CD4-positive, CD25-positive, alpha-beta regulatory T cell (primary cell): ENCODE measurements around the gene ATP8A1. TPM values are rescaled to one million over a fixed set of nuclear protein-coding genes. Genes with fewer than 3 reads are reported as not detected.

ENCODE experiments used
- ATAC-seq, 2 donors: fragments of 150-1000 bp; cut with Tn5 transposase; one replicate each; pipeline ENCODE4 v1.10.0; 2021; ENCODE audit warnings: low read depth in 2 of 2, moderate number of reproducible peaks in 2 of 2, moderate library complexity in 1 of 2
- DNase-seq, 3 donors: peaks; one replicate each; pipeline versions ENCODE4 v3.0.0 to v3.0.0-alpha.2; 2012 to 2022; ENCODE audit warnings: mixed read lengths in 1 of 3
- H3K27ac ChIP-seq: one replicate; pipeline ENCODE4 v1.7.0; 2013; ENCODE audit warnings: mild to moderate bottlenecking, low read length; ENCODE audit not compliant: insufficient read depth, poor library complexity, severe bottlenecking
- H3K27me3 ChIP-seq: one replicate; pipeline ENCODE4 v1.7.0; 2013; ENCODE audit warnings: low read length; ENCODE audit not compliant: control insufficient read depth, insufficient read depth
- H3K36me3 ChIP-seq: one replicate; pipeline ENCODE4 v1.7.0; 2013; ENCODE audit warnings: mild to moderate bottlenecking, low read length, moderate library complexity; ENCODE audit not compliant: control insufficient read depth, insufficient read depth
- H3K4me1 ChIP-seq: 2 replicates; pipeline ENCODE4 v1.7.0; 2013; ENCODE audit warnings: mild to moderate bottlenecking, low read length; ENCODE audit not compliant: insufficient read depth, control insufficient read depth, poor library complexity, severe bottlenecking
- H3K4me3 ChIP-seq: one replicate; pipeline ENCODE4 v1.7.0; 2013; ENCODE audit warnings: low read depth, mild to moderate bottlenecking, low read length, moderate library complexity
- H3K9me3 ChIP-seq, 2 experiments: 1 replicate in 1 of 2; 2 replicates in 1 of 2; pipeline ENCODE4 v1.7.0; 2013; ENCODE audit warnings: low read length in 2 of 2, mild to moderate bottlenecking in 1 of 2, moderate library complexity in 1 of 2; ENCODE audit not compliant: control insufficient read depth in 2 of 2
- H3K27ac Mint-ChIP-seq, 3 donors: one replicate each; pipeline ENCODE4 v1.8.0; 2020 to 2022; ENCODE audit warnings: mild to moderate bottlenecking in 3 of 3, mixed read lengths in 3 of 3, moderate library complexity in 2 of 3
- H3K27me3 Mint-ChIP-seq: one replicate; pipeline ENCODE4 v1.8.0; 2022; ENCODE audit warnings: mild to moderate bottlenecking, mixed read lengths
- H3K36me3 Mint-ChIP-seq: one replicate; pipeline ENCODE4 v1.8.0; 2020; ENCODE audit warnings: mixed read lengths
- H3K4me1 Mint-ChIP-seq, 4 donors: one replicate each; pipeline ENCODE4 v1.8.0; 2020 to 2022; ENCODE audit warnings: mixed read lengths in 4 of 4, mild to moderate bottlenecking in 1 of 4
- H3K4me3 Mint-ChIP-seq, 4 donors: one replicate each; pipeline ENCODE4 v1.8.0; 2020 to 2022; ENCODE audit warnings: mild to moderate bottlenecking in 4 of 4, mixed read lengths in 4 of 4, moderate library complexity in 3 of 4
- H3K9me3 Mint-ChIP-seq, 7 donors: one replicate each; pipeline ENCODE4 v1.8.0; 2020 to 2022; ENCODE audit warnings: mixed read lengths in 7 of 7, mild to moderate bottlenecking in 3 of 7, moderate library complexity in 2 of 7
- polyA plus RNA-seq, 4 donors: library from polyadenylated mRNA; unstranded; fragments of 300-500 nt; fragmentation: Illumina TruSeq; gene quantifications; one replicate each; pipeline ENCODE4 v1.2.3, GENCODE V29; 2021
- total RNA-seq: library from RNA; stranded (reverse); gene quantifications from one replicate; pipeline ENCODE4 v1.2.3, GENCODE V29; 2022

ATP8A1 gene
- total and polyA plus RNA-seq, 5 donors from 2014 or later = 6.3 to 49.9 (median 8.1) TPM

DNA sequence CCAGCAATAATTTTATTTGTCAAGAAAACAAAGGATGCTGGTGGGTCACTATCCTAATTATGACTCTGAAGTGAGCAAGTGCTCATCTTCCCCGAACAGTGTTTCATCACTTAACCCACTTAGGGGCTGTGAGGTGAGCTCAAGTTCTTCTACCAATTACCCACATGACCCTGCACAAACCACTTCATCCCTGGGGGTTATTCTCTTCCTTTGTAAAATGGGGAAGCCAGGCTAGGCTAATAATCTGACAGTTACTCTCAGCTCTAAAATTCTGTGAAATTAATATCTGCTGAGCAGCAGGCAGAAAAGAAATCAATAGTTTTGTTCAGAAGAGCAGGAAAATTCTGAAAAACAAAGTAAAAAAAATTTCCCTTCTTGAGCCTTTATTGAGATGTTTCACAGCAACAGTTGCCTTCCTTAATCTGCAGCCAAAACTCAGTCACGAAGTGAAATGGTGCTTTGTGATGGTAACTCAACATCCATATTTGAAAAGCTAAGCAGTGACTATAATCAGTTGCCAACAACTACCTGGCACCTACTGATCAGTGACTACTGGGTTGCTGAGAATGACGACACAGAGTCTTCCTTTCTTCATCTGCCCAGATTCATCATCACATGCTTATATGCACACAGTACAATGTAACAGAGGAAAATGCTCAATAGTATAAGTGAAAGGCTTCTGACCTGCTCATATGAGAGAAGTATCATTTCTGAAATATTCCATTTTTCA, 24.1 kb downstream of the ATP8A1 start:
- Mint-ChIP-seq H3K4me1 (peaks cover 35 to 81% (median 76%) of the 10 kb centered on the region in 4 donors), H3K4me3 (no peak overlapping the region), H3K27me3 (no peaks in the 10 kb centered on the region), H3K9me3 (peaks cover 0 to 3% (median 0%) of the 10 kb centered on the region in 7 donors), H3K27ac (no peak overlapping the region), H3K36me3 (peaks cover 7% of the 10 kb centered on the region)
- DNase-seq (no peak), ATAC-seq (no peak)
- H3K4me1 ChIP-seq = peaks cover 25% of the 10 kb centered on the region
- no peak overlapping the region for H3K4me3 ChIP-seq
- no peaks in the 10 kb centered on the region for H3K9me3 ChIP-seq
- H3K27me3 ChIP-seq = no peaks in the 10 kb centered on the region
- no peak overlapping the region for H3K27ac ChIP-seq
- H3K36me3 ChIP-seq = no peaks in the 10 kb centered on the region

DNA sequence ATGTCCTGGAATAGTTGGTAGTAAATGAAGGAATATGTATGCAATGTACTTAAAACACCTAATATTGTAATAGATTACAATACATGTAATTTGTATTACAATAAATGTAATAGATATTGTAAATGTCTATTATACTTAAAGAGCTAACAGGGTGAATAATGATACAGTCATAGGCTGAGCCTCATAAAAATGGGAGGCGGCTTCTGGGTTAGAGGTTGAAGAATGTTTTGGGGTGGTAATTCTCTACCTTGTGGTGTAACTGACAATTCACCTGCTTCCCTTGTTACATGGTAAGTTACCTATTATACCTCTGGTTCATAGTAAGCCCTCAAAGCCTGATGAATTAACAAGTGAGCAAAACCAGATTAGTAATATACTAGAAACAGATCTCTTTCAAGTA, 26.0 kb downstream of the ATP8A1 start:
- no peak overlapping the region for H3K4me3 Mint-ChIP-seq

DNA sequence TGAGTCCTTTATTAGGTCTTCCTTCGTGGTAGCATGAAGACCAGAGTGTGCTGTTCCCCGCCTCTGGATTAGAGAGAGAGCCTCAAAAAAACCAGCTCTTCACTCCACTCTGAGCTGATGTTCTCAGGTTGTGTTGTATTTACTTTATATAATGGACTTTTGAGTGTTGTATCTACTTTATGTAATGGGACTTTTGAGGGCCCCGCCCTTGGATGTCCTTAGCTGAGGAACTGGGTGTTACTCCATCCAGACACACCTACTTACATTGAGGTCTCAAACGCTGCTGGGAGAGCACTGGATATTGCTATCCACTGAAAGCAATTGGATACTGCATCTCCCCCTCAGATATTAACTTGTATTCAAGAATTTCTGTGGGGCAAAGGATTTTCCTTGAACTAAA, 28.2 kb downstream of the ATP8A1 start:
- peak overlapping the region in 3 of 4 donors; percentile 74 to 85 (median 79) for H3K4me3 Mint-ChIP-seq
- H3K27ac Mint-ChIP-seq = peak overlapping the region; percentile 94 to 97 (median 97)
- H3K9me3 Mint-ChIP-seq = peaks cover 0 to 4% (median 0%) of the 10 kb centered on the region in 7 donors
- no peak for DNase-seq
- no peak overlapping the region for H3K4me3 ChIP-seq
- no peaks in the 10 kb centered on the region for H3K36me3 ChIP-seq
- peaks cover 35% of the 10 kb centered on the region for H3K4me1 ChIP-seq
- ATAC-seq = no peak
- H3K27me3 ChIP-seq = no peaks in the 10 kb centered on the region
- no peaks in the 10 kb centered on the region for H3K27me3 Mint-ChIP-seq
- peaks cover 9% of the 10 kb centered on the region for H3K36me3 Mint-ChIP-seq
- H3K27ac ChIP-seq = peak overlapping the region; percentile 70
- no peaks in the 10 kb centered on the region for H3K9me3 ChIP-seq
- H3K4me1 Mint-ChIP-seq = peaks cover 26 to 80% (median 67%) of the 10 kb centered on the region in 4 donors

More for the DNA sequence above, 26.0 kb downstream of the ATP8A1 start:
- H3K27ac Mint-ChIP-seq = peak overlapping the region in 1 of 3 donors; percentile 48
- H3K4me3 ChIP-seq = no peak overlapping the region
- DNase-seq (no peak), ATAC-seq (no peak)
- H3K27me3 Mint-ChIP-seq = no peaks in the 10 kb centered on the region
- H3K4me1 Mint-ChIP-seq = peaks cover 35 to 82% (median 70%) of the 10 kb centered on the region in 4 donors
- no peaks in the 10 kb centered on the region for H3K36me3 ChIP-seq
- no peaks in the 10 kb centered on the region for H3K9me3 ChIP-seq
- peaks cover 0 to 3% (median 0%) of the 10 kb centered on the region in 7 donors for H3K9me3 Mint-ChIP-seq
- H3K4me1 ChIP-seq = peaks cover 35% of the 10 kb centered on the region
- no peak overlapping the region for H3K27ac ChIP-seq
- H3K27me3 ChIP-seq = no peaks in the 10 kb centered on the region
- peaks cover 7% of the 10 kb centered on the region for H3K36me3 Mint-ChIP-seq

DNA sequence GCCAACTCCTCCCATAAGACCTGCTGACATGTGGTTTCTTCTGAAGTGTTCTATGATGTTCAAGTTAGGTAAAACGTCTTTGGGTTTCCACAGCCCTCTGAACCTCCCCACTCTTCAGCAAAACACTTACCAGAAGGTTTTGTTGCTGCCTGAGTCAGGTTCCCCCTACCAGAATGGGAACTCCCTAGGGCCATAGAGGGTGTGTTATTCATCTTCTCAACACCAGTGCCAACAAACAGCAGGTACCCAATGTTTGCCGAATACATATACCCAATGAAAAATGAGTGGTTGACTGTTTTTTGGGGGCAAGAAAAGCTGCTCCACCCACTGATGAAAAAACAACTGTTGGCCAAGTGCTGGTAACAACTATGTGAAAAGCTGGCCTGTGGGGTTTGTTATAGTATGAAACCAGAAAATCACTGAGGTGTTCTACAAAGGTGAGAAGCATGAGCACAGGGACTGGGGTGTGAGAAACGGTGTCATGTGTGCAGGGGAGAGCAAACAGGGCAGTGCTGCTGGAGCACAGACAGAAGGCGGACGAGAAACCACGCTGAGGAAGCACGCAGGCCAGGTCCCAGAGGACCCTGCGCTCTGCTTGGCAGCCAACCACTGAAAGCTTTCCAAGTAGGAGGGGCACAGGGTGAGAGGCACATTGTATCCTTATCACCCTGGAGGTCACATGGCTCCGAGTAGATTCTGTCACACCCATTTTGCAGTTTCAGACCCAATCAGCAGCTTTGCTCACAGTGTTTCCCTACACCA, 28.8 kb downstream of the ATP8A1 start:
- H3K4me3 Mint-ChIP-seq = peak overlapping the region; percentile 24 to 85 (median 76)
- peaks cover 0 to 1% of the 10 kb centered on the region in 2 experiments for H3K9me3 ChIP-seq
- H3K27ac ChIP-seq = peak overlapping the region; percentile 70
- peak; percentile 84 to 85 for ATAC-seq
- H3K36me3 Mint-ChIP-seq = peaks cover 16% of the 10 kb centered on the region
- peak overlapping the region; percentile 94 to 97 (median 97) for H3K27ac Mint-ChIP-seq
- H3K36me3 ChIP-seq = peaks cover 6% of the 10 kb centered on the region
- H3K4me1 Mint-ChIP-seq = peaks cover 19 to 73% (median 63%) of the 10 kb centered on the region in 4 donors
- H3K4me1 ChIP-seq = peaks cover 33% of the 10 kb centered on the region
- peak overlapping the region; percentile 38 for H3K4me3 ChIP-seq
- H3K27me3 Mint-ChIP-seq = no peaks in the 10 kb centered on the region
- no peaks in the 10 kb centered on the region for H3K27me3 ChIP-seq
- H3K9me3 Mint-ChIP-seq = peaks cover 0 to 5% (median 0%) of the 10 kb centered on the region in 7 donors
- DNase-seq = peak; percentile 27 to 78 (median 72)

DNA sequence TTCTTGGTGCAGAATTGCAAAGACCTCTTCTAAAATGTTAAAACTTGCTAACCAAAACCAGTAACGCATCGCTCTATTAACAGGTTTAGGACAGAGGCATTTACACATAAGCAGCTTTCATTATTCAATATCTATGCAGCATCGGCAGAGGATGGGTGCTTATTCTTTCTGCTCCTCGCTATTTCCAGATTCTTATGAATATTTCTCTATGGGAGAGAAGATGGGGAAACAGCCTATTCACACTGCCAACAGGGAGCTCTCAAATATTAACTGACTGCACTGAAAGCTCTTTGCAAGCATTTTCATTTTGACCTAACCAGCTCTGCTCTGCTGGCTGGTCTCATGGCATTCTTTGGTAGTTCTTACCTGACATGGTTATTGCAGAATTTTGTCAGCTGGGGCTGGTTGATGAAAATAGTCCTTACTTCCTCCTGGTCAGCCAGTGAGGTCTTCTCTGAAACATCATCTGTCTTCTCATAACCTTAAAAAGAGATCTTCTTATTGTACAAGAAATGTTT, 30.2 kb downstream of the ATP8A1 start:
- H3K9me3 ChIP-seq = peaks cover 0 to 1% of the 10 kb centered on the region in 2 experiments
- peaks cover 8% of the 10 kb centered on the region for H3K36me3 ChIP-seq
- peaks cover 20% of the 10 kb centered on the region for H3K36me3 Mint-ChIP-seq
- H3K4me3 Mint-ChIP-seq = no peak overlapping the region
- DNase-seq (no peak), ATAC-seq (no peak)
- H3K27ac Mint-ChIP-seq = peak overlapping the region; percentile 34 to 94 (median 68)
- peaks cover 33% of the 10 kb centered on the region for H3K4me1 ChIP-seq
- H3K27ac ChIP-seq = no peak overlapping the region
- H3K9me3 Mint-ChIP-seq = peaks cover 0 to 5% (median 0%) of the 10 kb centered on the region in 7 donors
- H3K4me1 Mint-ChIP-seq = peaks cover 15 to 63% (median 54%) of the 10 kb centered on the region in 4 donors
- H3K4me3 ChIP-seq = no peak overlapping the region
- no peaks in the 10 kb centered on the region for H3K27me3 Mint-ChIP-seq
- no peaks in the 10 kb centered on the region for H3K27me3 ChIP-seq

DNA sequence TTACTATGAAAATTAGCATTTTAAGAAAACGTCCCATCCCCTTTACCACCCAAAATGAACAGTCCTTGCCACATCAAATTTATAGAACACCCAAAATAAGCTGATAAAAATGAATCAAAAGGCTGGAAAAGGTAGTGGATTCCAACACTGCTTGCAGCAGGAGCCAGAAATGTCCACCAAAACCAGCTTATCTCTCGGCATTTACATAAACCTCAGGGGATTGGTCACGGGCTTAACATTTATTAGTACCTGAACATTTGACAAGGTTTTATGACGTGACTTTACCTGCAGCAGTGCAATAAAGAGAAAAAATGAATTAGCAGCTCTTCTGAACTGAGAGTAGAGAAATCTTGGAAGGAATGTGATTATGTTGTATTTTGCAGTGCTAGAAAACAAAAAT, 31.6 kb downstream of the ATP8A1 start:
- no peak for ATAC-seq
- DNase-seq = no peak
- peaks cover 0 to 1% of the 10 kb centered on the region in 2 experiments for H3K9me3 ChIP-seq
- H3K27me3 ChIP-seq = no peaks in the 10 kb centered on the region
- no peak overlapping the region for H3K4me3 ChIP-seq
- Mint-ChIP-seq H3K36me3 (peaks cover 24% of the 10 kb centered on the region), H3K9me3 (peaks cover 0 to 3% (median 0%) of the 10 kb centered on the region in 7 donors), H3K4me1 (peaks cover 18 to 50% (median 43%) of the 10 kb centered on the region in 4 donors), H3K27me3 (no peaks in the 10 kb centered on the region), H3K27ac (peak overlapping the region in 1 of 3 donors; percentile 1), H3K4me3 (no peak overlapping the region)
- peaks cover 29% of the 10 kb centered on the region for H3K4me1 ChIP-seq
- no peak overlapping the region for H3K27ac ChIP-seq
- H3K36me3 ChIP-seq = peaks cover 8% of the 10 kb centered on the region

DNA sequence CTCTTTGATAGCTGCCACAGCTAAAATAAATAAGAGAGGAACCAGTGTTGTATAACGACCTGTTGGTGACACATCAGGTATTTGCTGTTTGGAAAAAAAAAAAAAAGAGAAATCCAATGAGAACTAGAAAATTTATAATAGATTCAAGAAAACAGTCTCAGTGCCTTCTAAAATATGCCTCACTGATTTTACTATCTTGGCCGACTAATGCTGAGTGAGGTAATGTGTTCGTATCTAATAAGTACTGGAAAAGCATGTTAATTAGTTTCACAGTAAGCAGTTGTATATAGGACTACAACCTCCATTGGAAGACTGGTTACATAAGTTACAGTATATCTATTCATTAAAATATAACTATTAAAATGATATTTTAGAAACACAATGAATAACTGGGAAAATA, 32.4 kb downstream of the ATP8A1 start:
- Histone ChIP-seq H3K9me3 (peaks cover 0 to 1% of the 10 kb centered on the region in 2 experiments), H3K36me3 (peaks cover 8% of the 10 kb centered on the region), H3K27ac (no peak overlapping the region), H3K4me3 (no peak overlapping the region), H3K27me3 (no peaks in the 10 kb centered on the region), H3K4me1 (peaks cover 23% of the 10 kb centered on the region)
- H3K4me3 Mint-ChIP-seq = no peak overlapping the region
- H3K27me3 Mint-ChIP-seq = no peaks in the 10 kb centered on the region
- H3K9me3 Mint-ChIP-seq = peaks cover 0 to 3% (median 0%) of the 10 kb centered on the region in 7 donors
- ATAC-seq = no peak
- peaks cover 31% of the 10 kb centered on the region for H3K36me3 Mint-ChIP-seq
- H3K27ac Mint-ChIP-seq = no peak overlapping the region
- H3K4me1 Mint-ChIP-seq = peaks cover 21 to 43% (median 37%) of the 10 kb centered on the region in 4 donors
- DNase-seq = no peak
